Measurements from ENCODE around the gene PRTFDC1.

The PRTFDC1 gene

DNA sequence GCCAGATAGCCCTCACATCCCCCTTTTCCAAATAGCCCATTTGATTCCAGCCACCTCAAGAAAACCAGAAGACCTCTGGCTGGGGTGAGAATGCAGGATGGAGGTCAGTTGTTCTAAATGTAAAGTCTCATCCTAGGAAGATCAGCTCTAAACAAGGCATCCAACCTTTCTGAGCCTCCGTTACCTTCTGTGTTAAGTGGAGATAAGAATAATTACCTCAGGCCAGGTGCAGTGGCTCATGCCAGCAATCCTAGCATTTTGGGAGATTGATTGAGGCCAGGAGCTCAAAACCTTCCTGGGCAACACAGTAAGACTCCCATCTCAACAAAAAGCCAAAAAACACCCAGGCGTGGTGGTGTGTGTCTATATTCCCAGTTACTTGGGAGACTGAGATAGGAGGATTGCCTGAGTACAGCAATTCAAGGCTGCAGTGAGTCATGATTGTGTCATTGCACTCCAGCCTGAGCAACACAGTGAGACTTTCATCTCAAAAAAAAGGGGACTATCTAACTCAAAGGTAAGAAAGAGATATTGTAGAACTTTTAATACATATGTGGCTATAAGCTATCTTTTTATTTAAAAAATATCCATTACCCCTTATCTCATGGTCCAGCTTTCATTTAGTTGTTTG is 43.5 kb downstream of the PRTFDC1 start:
- in situ Hi-C loops (cut with MboI; ENCODE audit: low sequenced_read_pairs) = no loop called here

GRCh38 chr10:24907956-24908355 is 44.5 kb downstream of the PRTFDC1 start:
- in situ Hi-C loops (cut with MboI; ENCODE audit: low sequenced_read_pairs) = no loop called here

DNA sequence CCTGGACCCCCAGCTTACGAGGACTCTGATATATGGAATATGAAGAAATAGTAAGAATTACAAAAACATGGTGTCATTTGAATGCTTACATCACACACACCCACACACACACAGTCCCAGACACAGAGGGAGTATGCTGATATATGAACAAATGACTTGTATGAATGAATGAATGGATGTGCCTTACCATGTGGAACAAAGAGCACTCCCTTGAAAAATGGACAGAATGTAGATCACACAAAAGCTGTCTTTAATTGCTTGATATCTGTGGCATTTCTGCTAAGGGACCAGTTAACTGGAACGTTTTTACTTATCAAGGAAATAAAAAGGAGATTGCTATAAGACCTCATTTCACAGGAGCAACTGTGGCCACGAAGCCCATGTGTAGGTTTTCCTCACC is 46.0 kb downstream of the PRTFDC1 start:
- in situ Hi-C loops (cut with MboI; ENCODE audit: low sequenced_read_pairs) = no loop called here

DNA sequence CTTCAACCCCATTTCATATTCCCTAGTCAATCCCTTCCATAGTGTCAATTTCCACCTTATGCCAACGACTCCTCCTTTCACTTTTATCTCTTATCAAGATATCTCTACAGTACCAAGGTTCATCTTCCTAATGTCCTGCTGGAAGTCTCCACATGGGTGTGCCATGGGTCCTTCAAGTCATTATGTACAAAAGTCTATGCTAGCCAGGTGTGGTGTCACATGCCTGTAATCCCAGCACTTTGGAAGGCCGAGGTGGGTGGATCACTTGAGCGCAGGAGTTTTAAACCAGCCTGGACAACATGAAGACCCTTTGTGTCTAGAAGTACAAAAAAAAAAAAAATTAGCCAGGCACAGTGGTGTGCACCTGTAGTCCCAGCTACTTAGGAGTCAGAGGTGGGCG is 47.6 kb downstream of the PRTFDC1 start:
- in situ Hi-C loops (cut with MboI; ENCODE audit: low sequenced_read_pairs) = no loop called here

DNA sequence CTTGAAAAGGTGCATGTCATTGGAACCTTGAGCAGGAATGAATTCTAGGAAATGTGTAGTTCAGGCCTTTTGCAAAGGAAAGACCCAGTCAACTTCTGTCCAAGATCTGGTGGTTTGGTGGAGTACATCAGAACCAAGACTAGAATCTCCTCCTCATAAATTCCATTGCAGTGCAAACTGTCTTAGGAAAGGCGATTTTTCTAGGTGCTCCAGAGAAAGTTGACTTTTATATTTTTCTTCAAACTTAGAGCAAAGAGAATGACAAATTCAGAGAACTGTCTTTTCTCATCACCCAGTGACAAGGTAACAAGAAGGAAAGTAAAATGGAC is 50.0 kb downstream of the PRTFDC1 start:
- in situ Hi-C loops (cut with MboI; ENCODE audit: low sequenced_read_pairs) = no loop called here

GRCh38 chr10:24901686-24902399 is 50.6 kb downstream of the PRTFDC1 start:
- in situ Hi-C loops (cut with MboI; ENCODE audit: low sequenced_read_pairs) = no loop called here

- in situ Hi-C loops (cut with MboI; ENCODE audit: low sequenced_read_pairs) = no loop called here
These were observed 51.3 kb downstream of the PRTFDC1 start for GRCh38 chr10:24900888-24901685.

DNA sequence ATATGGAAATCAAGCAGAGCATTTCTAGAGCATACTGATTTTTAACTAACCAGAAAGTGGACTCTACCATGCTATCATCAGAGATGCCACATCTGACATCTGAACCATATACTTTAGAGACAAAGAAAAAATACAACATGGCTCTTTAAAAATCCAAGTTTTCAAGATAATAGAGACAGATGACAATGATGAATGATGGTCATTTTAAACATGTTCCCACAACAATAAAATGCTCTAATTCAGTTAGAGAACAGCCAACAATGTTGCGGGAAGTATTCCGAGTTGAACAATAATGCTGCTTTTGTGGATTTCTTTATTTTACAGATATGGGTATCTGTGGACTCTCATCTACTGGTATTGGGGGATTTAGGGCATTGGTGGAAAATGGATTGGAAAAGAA is 52.8 kb downstream of the PRTFDC1 start:
- in situ Hi-C loops (cut with MboI; ENCODE audit: low sequenced_read_pairs) = no loop called here

DNA sequence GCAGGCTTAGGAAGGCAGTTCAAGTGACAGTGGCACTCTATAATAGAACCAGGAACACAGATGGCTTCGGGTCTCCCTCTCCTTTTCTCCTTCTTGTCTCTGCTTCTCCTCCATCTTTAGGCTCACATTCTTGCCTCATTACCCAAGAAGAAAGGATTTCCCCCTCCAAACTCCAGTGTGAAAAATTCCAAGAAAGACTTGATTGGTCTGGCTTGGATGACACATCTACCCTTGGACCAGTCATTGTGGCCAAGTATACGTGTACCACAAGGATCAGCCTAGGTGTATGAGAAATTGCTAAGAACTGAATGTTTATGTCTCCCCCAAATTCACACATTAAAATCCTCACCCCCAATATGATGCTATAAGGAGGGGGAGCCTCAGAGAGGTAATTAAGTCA is 53.9 kb downstream of the PRTFDC1 start:
- in situ Hi-C loops (cut with MboI; ENCODE audit: low sequenced_read_pairs) = no loop called here

GRCh38 chr10:24897326-24897926 is 55.0 kb downstream of the PRTFDC1 start:
- in situ Hi-C loops (cut with MboI; ENCODE audit: low sequenced_read_pairs) = no loop called here

DNA sequence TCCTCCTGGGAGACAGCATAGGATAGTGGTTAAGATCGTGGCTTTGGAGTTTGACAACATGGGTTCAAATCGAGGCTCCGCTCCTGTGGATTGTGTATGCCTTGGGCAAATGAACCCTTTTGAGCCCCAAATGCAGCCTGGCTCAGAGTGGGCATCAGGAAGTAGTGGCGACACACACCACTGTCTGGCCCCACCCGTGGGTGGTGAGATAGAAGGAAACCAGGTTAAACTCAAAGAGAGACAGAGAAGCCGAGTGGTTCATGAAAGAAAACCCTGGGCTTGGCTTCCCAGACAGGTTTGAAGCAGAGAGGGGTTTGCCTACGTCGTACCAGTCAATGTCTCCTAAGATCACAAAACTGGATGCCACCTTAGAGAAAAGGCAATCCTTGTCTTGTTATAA is 57.7 kb downstream of the PRTFDC1 start:
- in situ Hi-C loops (cut with MboI; ENCODE audit: low sequenced_read_pairs) = no loop called here

GRCh38 chr10:24894309-24894708 is 58.1 kb downstream of the PRTFDC1 start:
- in situ Hi-C loops (cut with MboI; ENCODE audit: low sequenced_read_pairs) = no loop called here

DNA sequence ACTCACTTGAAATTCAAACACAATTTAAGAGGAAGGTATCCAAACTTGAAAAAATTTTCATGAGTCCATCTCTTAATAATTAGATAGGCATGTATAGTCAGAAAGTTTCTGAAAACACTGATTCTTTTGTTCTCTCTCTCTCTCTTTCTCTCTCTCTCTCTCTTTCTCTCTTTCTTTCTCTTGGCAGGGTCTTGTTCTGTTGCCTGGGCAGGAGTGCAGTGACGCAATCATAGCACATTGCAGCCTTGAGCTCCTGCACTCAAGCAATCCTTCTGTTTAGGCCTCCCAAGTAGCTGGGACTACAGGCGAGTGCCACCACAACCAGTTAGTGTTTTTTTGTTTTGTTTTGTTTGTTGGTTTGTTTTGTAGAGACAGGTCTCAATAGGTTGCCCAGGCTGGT is 59.3 kb downstream of the PRTFDC1 start:
- in situ Hi-C loops (cut with MboI; ENCODE audit: low sequenced_read_pairs) = no loop called here

GRCh38 chr10:24891823-24892222 is 60.6 kb downstream of the PRTFDC1 start:
- in situ Hi-C loops (cut with MboI; ENCODE audit: low sequenced_read_pairs) = no loop called here

- in situ Hi-C loops (cut with MboI; ENCODE audit: low sequenced_read_pairs) = no loop called here
These were observed 62.8 kb downstream of the PRTFDC1 start for GRCh38 chr10:24889639-24890038.

GRCh38 chr10:24887855-24888231 is 64.6 kb downstream of the PRTFDC1 start:
- in situ Hi-C loops (cut with MboI; ENCODE audit: low sequenced_read_pairs) = no loop called here

- in situ Hi-C loops (cut with MboI; ENCODE audit: low sequenced_read_pairs) = no loop called here
These were observed 66.1 kb downstream of the PRTFDC1 start for GRCh38 chr10:24886290-24886680.

DNA sequence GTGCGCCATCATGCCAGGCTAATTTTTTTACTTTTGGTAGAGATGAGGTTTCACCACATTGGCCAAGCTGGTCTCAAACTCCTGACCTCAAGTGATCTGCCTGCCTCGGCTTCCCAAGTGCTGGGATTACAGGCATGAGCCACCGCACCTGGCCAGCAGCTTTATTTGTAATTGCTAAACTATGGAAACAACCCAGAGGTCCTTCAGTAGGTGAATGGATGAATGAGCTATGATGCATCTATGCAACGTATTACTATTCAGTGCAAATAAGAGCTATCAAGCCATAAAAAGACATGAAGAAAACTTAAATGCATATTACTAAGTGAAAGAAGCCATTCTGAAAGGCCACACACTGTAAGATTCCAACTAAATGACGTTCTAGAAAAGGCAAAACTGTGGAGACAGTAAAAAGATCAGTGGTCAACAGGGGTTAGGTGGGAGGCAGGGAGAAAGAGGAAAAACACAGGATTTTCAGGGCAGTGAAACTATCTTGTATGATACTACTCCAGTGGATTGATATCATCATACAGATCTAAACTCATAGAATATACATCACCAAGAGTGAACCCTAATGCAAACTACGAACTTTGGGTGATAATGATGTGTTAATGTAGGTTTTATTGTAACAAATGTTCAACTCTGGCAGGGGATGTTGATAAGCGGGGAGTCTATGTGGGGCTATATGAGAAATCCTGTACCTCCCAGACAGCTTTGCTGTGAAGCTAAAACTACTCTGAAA is 66.7 kb downstream of the PRTFDC1 start:
- in situ Hi-C loops (cut with MboI; ENCODE audit: low sequenced_read_pairs) = no loop called here

GRCh38 chr10:24884793-24885192 is 67.6 kb downstream of the PRTFDC1 start:
- in situ Hi-C loops (cut with MboI; ENCODE audit: low sequenced_read_pairs) = no loop called here

GRCh38 chr10:24884316-24884715 is 68.1 kb downstream of the PRTFDC1 start:
- in situ Hi-C loops (cut with MboI; ENCODE audit: low sequenced_read_pairs) = no loop called here

GRCh38 chr10:24883176-24883575 is 69.2 kb downstream of the PRTFDC1 start:
- in situ Hi-C loops (cut with MboI; ENCODE audit: low sequenced_read_pairs) = no loop called here
